Mesendoderm (in vitro differentiated cells): ENCODE measurements around the gene CARNS1.

Source experiments
- DNase-seq: peaks from one replicate; pipeline ENCODE4 v3.0.0; 2013
- H2AK5ac ChIP-seq: 2 replicates; pipeline ENCODE4 v1.6.1; 2013; ENCODE audit warnings: low read length, inconsistent platforms
- H2BK120ac ChIP-seq: 2 replicates; pipeline ENCODE4 v1.6.1; 2013; ENCODE audit warnings: low read depth, mild to moderate bottlenecking, low read length, moderate library complexity, mixed read lengths
- H2BK15ac ChIP-seq: replicated peaks from 2 replicates; pipeline ENCODE4 v1.6.1; 2013; ENCODE audit warnings: low read depth, mild to moderate bottlenecking, moderate library complexity
- H2BK5ac ChIP-seq: 2 replicates; pipeline ENCODE4 v1.6.1; 2013; ENCODE audit warnings: low read length, inconsistent platforms
- H3K18ac ChIP-seq: 2 replicates; pipeline ENCODE4 v1.6.1; 2013; ENCODE audit warnings: mild to moderate bottlenecking, low read length, mixed read lengths
- H3K23ac ChIP-seq: one replicate; pipeline ENCODE4 v1.6.1; 2013; ENCODE audit warnings: low read length
- H3K27ac ChIP-seq: 2 replicates; pipeline ENCODE4 v1.5.1; 2013; ENCODE audit warnings: low read depth, mild to moderate bottlenecking, inconsistent platforms, low read length, moderate library complexity
- H3K27me3 ChIP-seq: 2 replicates; pipeline ENCODE4 v1.6.1; 2013; ENCODE audit warnings: low read length, control low read depth, mild to moderate bottlenecking, inconsistent platforms; ENCODE audit not compliant: insufficient read depth, poor library complexity
- H3K36me3 ChIP-seq: 2 replicates; pipeline ENCODE4 v1.6.1; 2013; ENCODE audit warnings: low read length, inconsistent platforms; ENCODE audit not compliant: control insufficient read depth, insufficient read depth
- H3K4ac ChIP-seq: one replicate; pipeline ENCODE4 v1.6.1; 2013; ENCODE audit warnings: low read depth, mild to moderate bottlenecking, low read length, moderate library complexity
- H3K4me1 ChIP-seq: 2 replicates; pipeline ENCODE4 v1.6.1; 2013; ENCODE audit warnings: low read depth, low read length, inconsistent platforms; ENCODE audit not compliant: control insufficient read depth
- H3K4me2 ChIP-seq: 2 replicates; pipeline ENCODE4 v1.6.1; 2013; ENCODE audit warnings: low read length
- H3K4me3 ChIP-seq: 2 replicates; pipeline ENCODE4 v1.5.1; 2013; ENCODE audit warnings: mild to moderate bottlenecking, low read length
- H3K56ac ChIP-seq: one replicate; pipeline ENCODE4 v1.6.1; 2013; ENCODE audit warnings: low read length
- H3K79me1 ChIP-seq: 2 replicates; pipeline ENCODE4 v1.6.1; 2013; ENCODE audit warnings: low read length, inconsistent platforms
- H3K79me2 ChIP-seq: 2 replicates; pipeline ENCODE4 v1.6.1; 2013; ENCODE audit warnings: mild to moderate bottlenecking, low read length; ENCODE audit not compliant: control insufficient read depth, insufficient read depth
- H3K9ac ChIP-seq: 2 replicates; pipeline ENCODE4 v1.6.1; 2013; ENCODE audit warnings: low read length, inconsistent platforms
- H4K5ac ChIP-seq: one replicate; pipeline ENCODE4 v1.6.1; 2013; ENCODE audit warnings: low read length
- H4K8ac ChIP-seq: one replicate; pipeline ENCODE4 v1.6.1; 2013; ENCODE audit warnings: low read depth, mild to moderate bottlenecking, control low read depth, low read length, moderate library complexity
- WGBS: extraction: QIAGEN DNeasy Blood & Tissue Kit; methylation state at CpG from one replicate; pipeline ENCODE4 v1.1.7; 2013; ENCODE audit warnings: low lambda C conversion rate, missing lambda C conversion rate; ENCODE audit not compliant: insufficient coverage; ENCODE audit errors: extremely low coverage; 5-methylcytosine and 5-hydroxymethylcytosine counted together

CARNS1 gene

DNA sequence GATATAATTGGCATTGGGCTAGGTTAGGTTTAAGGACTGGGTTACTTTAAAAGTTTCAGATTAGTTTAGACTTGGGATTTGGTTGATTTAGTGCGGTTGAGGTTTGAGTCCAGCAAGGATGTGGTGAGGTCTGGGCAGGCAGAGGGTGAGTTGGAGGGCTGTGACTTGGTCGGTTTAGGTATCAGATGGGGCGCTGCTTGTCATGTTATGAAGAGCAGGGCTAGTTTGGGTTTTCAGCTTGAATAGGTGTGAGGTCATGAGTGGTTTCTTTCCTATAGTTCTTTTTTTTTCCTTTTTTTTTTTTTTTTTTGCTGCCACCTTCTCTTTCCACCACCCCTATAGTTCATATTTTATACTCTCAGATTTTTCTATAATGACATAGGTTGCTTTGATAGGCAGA is 46.9 kb upstream of the CARNS1 start:
- Histone ChIP-seq H2BK5ac (no peak overlapping the region), H3K4me3 (no peak overlapping the region), H4K8ac (no peak overlapping the region), H3K4ac (no peak overlapping the region), H4K5ac (no peak overlapping the region), H3K18ac (no peak overlapping the region), H3K9ac (no peak overlapping the region), H3K4me1 (peaks cover 5% of the 10 kb centered on the region), H3K27ac (no peak overlapping the region), H2BK15ac (no peak overlapping the region), H3K79me1 (no peaks in the 10 kb centered on the region), H3K4me2 (no peak overlapping the region), H3K36me3 (no peaks in the 10 kb centered on the region), H3K27me3 (no peaks in the 10 kb centered on the region), H2BK120ac (no peak overlapping the region), H3K79me2 (no peaks in the 10 kb centered on the region), H2AK5ac (no peak overlapping the region), H3K23ac (no peak overlapping the region), H3K56ac (no peak overlapping the region)
- DNase-seq: no peak
- WGBS: 100% methylated on average over 1 of the region's 3 CpGs

DNA sequence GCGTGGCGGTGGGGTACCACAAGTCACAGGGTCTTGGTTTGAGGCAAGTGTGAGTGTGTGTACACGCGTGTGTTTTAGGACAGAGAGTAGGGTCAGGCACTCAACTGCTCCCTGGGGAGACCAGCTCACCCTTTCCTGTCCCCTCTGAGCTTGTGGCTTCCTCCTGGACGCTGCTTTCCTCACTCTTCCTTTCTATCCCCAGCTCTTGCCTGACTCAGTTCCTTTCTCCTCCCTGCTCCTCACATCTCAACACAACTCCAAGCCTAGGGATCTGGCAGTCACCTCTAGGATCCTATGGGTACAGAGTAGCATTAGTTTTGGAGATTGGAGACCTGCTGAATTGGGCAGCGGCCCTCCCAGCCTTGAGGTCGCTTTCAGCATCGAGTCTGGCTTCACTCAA is 46.2 kb upstream of the CARNS1 start:
- Histone ChIP-seq H2AK5ac (no peak overlapping the region), H3K36me3 (no peaks in the 10 kb centered on the region), H3K27ac (no peak overlapping the region), H3K4me3 (no peak overlapping the region), H4K8ac (no peak overlapping the region), H2BK5ac (no peak overlapping the region), H3K4me1 (peaks cover 6% of the 10 kb centered on the region), H3K79me2 (no peaks in the 10 kb centered on the region), H3K9ac (no peak overlapping the region), H3K79me1 (no peaks in the 10 kb centered on the region), H3K4ac (no peak overlapping the region), H4K5ac (no peak overlapping the region), H2BK15ac (no peak overlapping the region), H3K23ac (no peak overlapping the region), H3K56ac (no peak overlapping the region), H2BK120ac (no peak overlapping the region), H3K27me3 (no peaks in the 10 kb centered on the region), H3K18ac (no peak overlapping the region), H3K4me2 (no peak overlapping the region)
- WGBS: no CpG with 5 or more reads among the region's 8 CpGs
- DNase-seq: no peak

DNA sequence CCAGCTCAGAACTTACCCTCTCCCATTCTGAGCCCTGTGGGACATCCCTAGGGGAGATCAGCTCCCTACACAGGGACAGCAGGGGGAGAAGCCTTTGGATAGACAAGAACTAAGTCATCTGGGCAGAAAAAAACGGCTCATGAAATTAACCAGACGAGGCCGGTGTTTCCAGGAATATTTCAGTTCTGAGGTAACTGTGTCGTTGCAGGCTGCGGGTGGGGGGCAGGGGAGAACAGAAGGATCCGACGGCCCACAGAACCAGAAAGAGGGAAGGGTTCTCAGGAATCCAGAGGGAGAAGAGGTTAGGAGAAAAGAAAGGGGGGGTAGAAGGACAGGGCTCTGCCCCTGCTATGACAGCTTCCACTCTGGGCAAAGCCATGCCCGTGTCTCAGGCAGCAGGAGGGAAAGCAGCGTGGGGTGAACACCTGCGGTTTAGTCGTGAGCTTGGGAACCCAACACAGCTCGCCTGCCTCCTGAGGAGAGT is 45.6 kb upstream of the CARNS1 start:
- Histone ChIP-seq H3K23ac (no peak overlapping the region), H2BK5ac (no peak overlapping the region), H3K4me3 (no peak overlapping the region), H3K27ac (no peak overlapping the region), H3K4ac (no peak overlapping the region), H3K9ac (no peak overlapping the region), H2BK120ac (no peak overlapping the region), H3K79me1 (no peaks in the 10 kb centered on the region), H3K4me2 (no peak overlapping the region), H3K18ac (no peak overlapping the region), H3K36me3 (no peaks in the 10 kb centered on the region), H4K5ac (no peak overlapping the region), H3K27me3 (no peaks in the 10 kb centered on the region), H3K4me1 (peaks cover 12% of the 10 kb centered on the region), H2AK5ac (no peak overlapping the region), H2BK15ac (no peak overlapping the region), H3K56ac (no peak overlapping the region), H3K79me2 (no peaks in the 10 kb centered on the region), H4K8ac (no peak overlapping the region)
- WGBS: no CpG with 5 or more reads among the region's 12 CpGs
- DNase-seq: no peak

DNA sequence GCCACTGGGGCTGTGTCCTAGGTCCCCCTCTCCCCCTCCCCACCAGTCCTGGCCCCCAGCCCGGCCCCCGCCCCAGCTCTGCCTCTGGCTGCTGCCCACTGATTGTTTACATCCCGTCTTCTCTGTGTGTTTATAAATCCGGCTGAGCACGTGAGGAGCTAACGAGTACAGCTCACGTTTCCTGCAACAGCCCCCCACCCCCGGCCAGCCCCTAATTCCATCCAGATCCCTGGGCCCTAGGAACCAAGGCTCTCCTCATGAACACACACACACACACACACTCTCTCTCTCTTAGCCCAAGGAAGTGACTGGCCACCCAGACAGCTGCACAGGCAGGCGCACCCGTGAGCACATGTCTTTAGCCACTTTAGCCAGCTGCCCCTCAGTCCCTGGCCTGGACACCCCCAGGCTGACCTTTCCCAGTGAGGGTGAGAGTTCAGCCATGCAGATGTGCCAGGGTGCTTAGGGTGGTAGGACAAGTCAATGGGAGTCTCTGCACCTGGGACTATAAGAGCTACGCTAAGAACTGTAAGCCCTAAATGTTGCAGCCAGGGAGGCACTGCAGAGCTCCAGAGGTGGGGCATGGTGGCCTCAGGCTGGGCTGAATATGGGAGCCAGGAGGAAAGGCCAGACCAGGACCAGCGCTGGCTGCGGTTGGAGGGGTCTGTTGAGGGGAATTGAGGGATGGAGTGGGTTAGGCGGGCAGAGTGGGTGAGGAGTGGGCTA is 45.0 kb upstream of the CARNS1 start:
- Histone ChIP-seq H2AK5ac (no peak overlapping the region), H3K4me2 (no peak overlapping the region), H3K79me2 (no peaks in the 10 kb centered on the region), H3K56ac (peak overlapping the region; percentile 30), H3K23ac (no peak overlapping the region), H3K36me3 (no peaks in the 10 kb centered on the region), H3K18ac (no peak overlapping the region), H3K27me3 (no peaks in the 10 kb centered on the region), H2BK15ac (no peak overlapping the region), H3K4me1 (peaks cover 12% of the 10 kb centered on the region), H2BK120ac (no peak overlapping the region), H3K9ac (peak overlapping the region; percentile 28), H3K4me3 (no peak overlapping the region), H3K79me1 (no peaks in the 10 kb centered on the region), H3K4ac (no peak overlapping the region), H3K27ac (no peak overlapping the region), H4K8ac (no peak overlapping the region), H2BK5ac (no peak overlapping the region), H4K5ac (no peak overlapping the region)
- no peak for DNase-seq
- no CpG with 5 or more reads among the region's 14 CpGs for WGBS

DNA sequence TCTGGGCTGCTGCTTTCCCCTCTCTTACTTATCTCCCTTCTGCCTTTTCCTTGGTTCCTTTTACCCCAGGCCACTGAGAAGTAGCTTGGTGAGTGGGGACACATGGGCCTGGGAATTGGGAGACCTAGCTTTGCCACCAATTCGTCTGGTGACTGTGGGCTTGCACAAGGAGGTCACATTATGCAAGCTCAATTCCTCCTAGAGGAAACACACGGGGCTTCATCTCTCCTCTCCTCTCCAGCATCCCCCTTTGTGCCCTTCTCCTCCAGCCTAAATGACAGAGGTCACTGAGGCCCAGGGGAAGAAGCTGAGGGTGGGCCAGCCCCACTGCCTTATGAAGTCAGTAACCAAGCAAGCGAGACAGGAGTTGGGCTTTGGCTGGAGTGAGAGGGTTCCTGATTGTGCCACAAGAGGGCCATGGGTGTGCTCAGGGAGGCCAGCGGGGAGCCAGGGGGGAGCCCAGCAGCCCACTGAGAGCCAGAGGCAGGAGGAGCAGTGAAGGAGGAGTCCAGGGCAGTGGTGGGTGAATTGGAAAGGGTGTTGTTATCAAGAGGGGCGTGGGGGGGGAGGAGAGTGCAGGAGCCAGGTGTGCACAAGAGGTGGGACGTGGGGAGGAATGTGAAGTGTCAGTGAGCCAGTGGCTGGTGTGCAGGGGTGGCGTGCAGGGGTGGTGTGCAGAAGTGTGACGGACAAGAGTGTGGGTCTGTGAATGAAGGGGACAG is 44.1 kb upstream of the CARNS1 start:
- no peak overlapping the region for H2BK120ac ChIP-seq
- H4K5ac ChIP-seq: no peak overlapping the region
- peak overlapping the region; percentile 57 for H3K9ac ChIP-seq
- no peak overlapping the region for H2BK5ac ChIP-seq
- no peak overlapping the region for H4K8ac ChIP-seq
- H3K23ac ChIP-seq: peak overlapping the region; percentile 48
- H3K79me2 ChIP-seq: no peaks in the 10 kb centered on the region
- H3K4me2 ChIP-seq: peak overlapping the region; percentile 87
- peak; percentile 80 for DNase-seq
- no peaks in the 10 kb centered on the region for H3K36me3 ChIP-seq
- peak overlapping the region; percentile 81 for H3K56ac ChIP-seq
- H2AK5ac ChIP-seq: no peak overlapping the region
- no peak overlapping the region for H2BK15ac ChIP-seq
- H3K18ac ChIP-seq: no peak overlapping the region
- no peak overlapping the region for H3K4ac ChIP-seq
- no peak overlapping the region for H3K4me3 ChIP-seq
- no CpG with 5 or more reads among the region's 8 CpGs for WGBS
- no peaks in the 10 kb centered on the region for H3K27me3 ChIP-seq
- no peaks in the 10 kb centered on the region for H3K79me1 ChIP-seq
- peaks cover 18% of the 10 kb centered on the region for H3K4me1 ChIP-seq
- H3K27ac ChIP-seq: no peak overlapping the region
